Testis (tissue), 2 donors: Measurements from ENCODE around the gene SOX6.

Experiments used
- CTCF ChIP-seq, 3 experiments: fragments of 450-650 bp in 2 of 3; fragments of 200-600 bp in 1 of 3; sonication (generic) in 1 of 3; IDR thresholded peaks; one replicate each; pipeline ENCODE4 v1.5.1; 2016 to 2019; ENCODE audit warnings: antibody characterized with exemption in 3 of 3, mild to moderate bottlenecking in 2 of 3, moderate library complexity in 1 of 3
- POLR2A ChIP-seq: fragments of 450-650 bp; IDR thresholded peaks from one replicate; pipeline ENCODE4 v1.6.1; 2017; ENCODE audit warnings: antibody characterized with exemption, mild to moderate bottlenecking, moderate library complexity

GRCh38 chr11:15965562-15966250 is 390.6 kb downstream of the SOX6 start:
- TF ChIP-seq CTCF (IDR thresholded peaks at IDR 0.05) (no peak), POLR2A (no peak)
